Neural progenitor cell (in vitro differentiated cells): Measurements from ENCODE around the gene NUDT7.

Source experiments
- CTCF ChIP-seq: fragments of 200-600 bp; sonication (generic); IDR thresholded peaks from 2 replicates; pipeline ENCODE4 v1.5.1; 2017; ENCODE audit warnings: antibody characterized with exemption, mild to moderate bottlenecking
- EZH2 ChIP-seq: fragments of 200-600 bp; sonication (generic); IDR thresholded peaks from 2 replicates; pipeline ENCODE4 v1.6.1; 2017; ENCODE audit warnings: antibody characterized with exemption, mild to moderate bottlenecking, moderate library complexity

GRCh38 chr16:77723108-77723514 is 797 bp downstream of the NUDT7 start:
- no peak for TF ChIP-seq CTCF
- no peak for TF ChIP-seq EZH2
